Stimulated activated naive CD8-positive, alpha-beta T cell treated with anti-CD3 and anti-CD28 coated beads, Interleukin-15, amount 100 ng/mL, for 72 hours (primary cell): ENCODE results near the gene DHX30.
"Not testable (repeated sequence)": the region's sequence is repeated elsewhere in the genome, so short reads cannot be mapped to it uniquely, and the experiment has no call there.

ENCODE experiments used
- ATAC-seq: fragments of 150-1000 bp; cut with Tn5 transposase; 2 replicates; pipeline ENCODE4 v1.10.0; 2021; ENCODE audit warnings: mild to moderate bottlenecking, moderate library complexity
- DNase-seq, 2 donors: peaks; one replicate each; pipeline ENCODE4 v3.0.0; 2021 to 2022
- H3K27ac Mint-ChIP-seq, 2 donors: one replicate each; pipeline ENCODE4 v1.8.0; 2022; ENCODE audit warnings: mild to moderate bottlenecking in 2 of 2, mixed read lengths in 2 of 2, moderate library complexity in 2 of 2
- H3K27me3 Mint-ChIP-seq: one replicate; pipeline ENCODE4 v1.8.0; 2022; ENCODE audit warnings: mixed read lengths
- H3K4me1 Mint-ChIP-seq: one replicate; pipeline ENCODE4 v1.8.0; 2022; ENCODE audit warnings: mild to moderate bottlenecking, mixed read lengths
- H3K4me3 Mint-ChIP-seq, 2 donors: one replicate each; pipeline ENCODE4 v1.8.0; 2022; ENCODE audit warnings: mild to moderate bottlenecking in 2 of 2, mixed read lengths in 2 of 2, moderate library complexity in 1 of 2
- H3K9me3 Mint-ChIP-seq, 2 donors: one replicate each; pipeline ENCODE4 v1.8.0; 2022; ENCODE audit warnings: mixed read lengths in 2 of 2

DHX30 gene

GRCh38 chr3:47783673-47784072 lies 19.3 kb upstream of the DHX30 start:
- H3K27ac Mint-ChIP-seq, result no peak overlapping the region
- DNase-seq, result no peak
- no peaks in the 10 kb centered on the region for H3K27me3 Mint-ChIP-seq
- H3K4me3 Mint-ChIP-seq, result no peak overlapping the region
- peaks cover 29% of the 10 kb centered on the region for H3K4me1 Mint-ChIP-seq
- no peak for ATAC-seq
- H3K9me3 Mint-ChIP-seq, result no peaks in the 10 kb centered on the region

GRCh38 chr3:47791193-47791855 lies 11.6 kb upstream of the DHX30 start:
- Mint-ChIP-seq H3K27ac (no peak overlapping the region), H3K4me3 (no peak overlapping the region), H3K4me1 (peaks cover 6% of the 10 kb centered on the region), H3K27me3 (no peaks in the 10 kb centered on the region), H3K9me3 (no peaks in the 10 kb centered on the region)
- no peak for DNase-seq
- ATAC-seq, result no peak

GRCh38 chr3:47792699-47793098 lies 10.2 kb upstream of the DHX30 start:
- H3K9me3 Mint-ChIP-seq, result no peaks in the 10 kb centered on the region
- ATAC-seq, result no peak

GRCh38 chr3:47794544-47794943 lies 8.4 kb upstream of the DHX30 start:
- ATAC-seq (no peak), DNase-seq (no peak)
- no peaks in the 10 kb centered on the region for H3K9me3 Mint-ChIP-seq
- H3K27me3 Mint-ChIP-seq, result no peaks in the 10 kb centered on the region
- H3K4me1 Mint-ChIP-seq, result no peaks in the 10 kb centered on the region
- no peak overlapping the region for H3K4me3 Mint-ChIP-seq
- H3K27ac Mint-ChIP-seq, result no peak overlapping the region

More at GRCh38 chr3:47792699-47793098, 10.2 kb upstream of the DHX30 start:
- DNase-seq, result no peak
- Mint-ChIP-seq H3K27me3 (no peaks in the 10 kb centered on the region), H3K27ac (no peak overlapping the region), H3K4me1 (peaks cover 6% of the 10 kb centered on the region), H3K4me3 (no peak overlapping the region)

GRCh38 chr3:47799733-47800132 lies 3.2 kb upstream of the DHX30 start:
- ATAC-seq, result no peak
- H3K27ac Mint-ChIP-seq, result no peak overlapping the region
- H3K4me3 Mint-ChIP-seq, result no peak overlapping the region
- no peaks in the 10 kb centered on the region for H3K9me3 Mint-ChIP-seq
- H3K4me1 Mint-ChIP-seq, result peaks cover 22% of the 10 kb centered on the region
- no peak for DNase-seq
- H3K27me3 Mint-ChIP-seq, result no peaks in the 10 kb centered on the region

- Mint-ChIP-seq H3K27me3 (no peaks in the 10 kb centered on the region), H3K4me1 (peaks cover 24% of the 10 kb centered on the region), H3K9me3 (no peaks in the 10 kb centered on the region), H3K4me3 (peak overlapping the region; percentile 90 to 99), H3K27ac (peak overlapping the region; percentile 97)
- ATAC-seq (no peak), DNase-seq (no peak)
Measured at GRCh38 chr3:47803480-47804025, 615 bp downstream of the DHX30 start.

GRCh38 chr3:47804577-47804976 lies 1.6 kb downstream of the DHX30 start:
- Mint-ChIP-seq H3K9me3 (no peaks in the 10 kb centered on the region), H3K27me3 (no peaks in the 10 kb centered on the region), H3K4me1 (peaks cover 24% of the 10 kb centered on the region), H3K4me3 (peak overlapping the region in 1 of 2 donors; percentile 99), H3K27ac (peak overlapping the region in 1 of 2 donors; percentile 65)
- no peak for ATAC-seq
- DNase-seq, result no peak

- Mint-ChIP-seq H3K4me3 (no peak overlapping the region), H3K27me3 (no peaks in the 10 kb centered on the region), H3K4me1 (no peaks in the 10 kb centered on the region), H3K27ac (no peak overlapping the region), H3K9me3 (no peaks in the 10 kb centered on the region)
- DNase-seq (no peak), ATAC-seq (no peak)
Measured at GRCh38 chr3:47813551-47814177, 10.7 kb downstream of the DHX30 start.

- Mint-ChIP-seq H3K4me1 (no peaks in the 10 kb centered on the region), H3K4me3 (no peak overlapping the region), H3K27ac (no peak overlapping the region), H3K27me3 (no peaks in the 10 kb centered on the region), H3K9me3 (no peaks in the 10 kb centered on the region)
- DNase-seq (no peak), ATAC-seq (peak; percentile 7)
Measured at GRCh38 chr3:47817609-47818008, 14.7 kb downstream of the DHX30 start.

- peak overlapping the region; percentile 94 to 99 for H3K27ac Mint-ChIP-seq
- ATAC-seq, result peak; percentile 99
- H3K4me3 Mint-ChIP-seq, result peak overlapping the region; percentile 91 to 92
- peaks cover 44% of the 10 kb centered on the region for H3K4me1 Mint-ChIP-seq
- DNase-seq, result peak; percentile 84 to 85
- H3K27me3 Mint-ChIP-seq, result no peaks in the 10 kb centered on the region
- no peaks in the 10 kb centered on the region for H3K9me3 Mint-ChIP-seq
Measured at GRCh38 chr3:47824541-47825473, 21.9 kb downstream of the DHX30 start.

GRCh38 chr3:47825590-47825989 lies 22.7 kb downstream of the DHX30 start:
- H3K4me3 Mint-ChIP-seq, result peak overlapping the region; percentile 91 to 92
- peak overlapping the region; percentile 94 to 99 for H3K27ac Mint-ChIP-seq
- DNase-seq (no peak), ATAC-seq (no peak)
- H3K9me3 Mint-ChIP-seq, result no peaks in the 10 kb centered on the region
- H3K27me3 Mint-ChIP-seq, result no peaks in the 10 kb centered on the region
- peaks cover 44% of the 10 kb centered on the region for H3K4me1 Mint-ChIP-seq

- Mint-ChIP-seq H3K4me3 (peak overlapping the region in 1 of 2 donors; percentile 31), H3K4me1 (peaks cover 41% of the 10 kb centered on the region), H3K27ac (peak overlapping the region in 1 of 2 donors; percentile 87)
- not testable (repeated sequence) for H3K27me3 Mint-ChIP-seq, ATAC-seq, DNase-seq, H3K9me3 Mint-ChIP-seq
Measured at GRCh38 chr3:47829482-47829881, 26.5 kb downstream of the DHX30 start.

GRCh38 chr3:47836986-47837385 lies 34.0 kb downstream of the DHX30 start:
- H3K9me3 Mint-ChIP-seq, result no peaks in the 10 kb centered on the region
- DNase-seq (no peak), ATAC-seq (no peak)
- H3K27ac Mint-ChIP-seq, result peak overlapping the region in 1 of 2 donors; percentile 6
- H3K27me3 Mint-ChIP-seq, result no peaks in the 10 kb centered on the region
- H3K4me1 Mint-ChIP-seq, result no peaks in the 10 kb centered on the region
- H3K4me3 Mint-ChIP-seq, result no peak overlapping the region

GRCh38 chr3:47838503-47838902 lies 35.6 kb downstream of the DHX30 start:
- DNase-seq, result no peak

GRCh38 chr3:47841786-47842349 lies 38.9 kb downstream of the DHX30 start:
- no peak overlapping the region for H3K27ac Mint-ChIP-seq
- H3K27me3 Mint-ChIP-seq, result no peaks in the 10 kb centered on the region
- no peaks in the 10 kb centered on the region for H3K9me3 Mint-ChIP-seq
- H3K4me3 Mint-ChIP-seq, result no peak overlapping the region
- H3K4me1 Mint-ChIP-seq, result no peaks in the 10 kb centered on the region
- DNase-seq, result no peak
- ATAC-seq, result no peak

More at GRCh38 chr3:47838503-47838902, 35.6 kb downstream of the DHX30 start:
- Mint-ChIP-seq H3K4me1 (no peaks in the 10 kb centered on the region), H3K9me3 (no peaks in the 10 kb centered on the region), H3K27ac (no peak overlapping the region), H3K27me3 (no peaks in the 10 kb centered on the region), H3K4me3 (no peak overlapping the region)
- no peak for ATAC-seq
